ENCODE measurements around the gene KRT20. TPM values are rescaled to one million over a fixed set of nuclear protein-coding genes. Genes with fewer than 3 reads are reported as not detected.

The KRT20 gene
- total and polyA plus RNA-seq, 2 of the 8 experiments (the other 6 are each of a cell fraction or from before 2014, with no cell fraction given) = not detected

DNA sequence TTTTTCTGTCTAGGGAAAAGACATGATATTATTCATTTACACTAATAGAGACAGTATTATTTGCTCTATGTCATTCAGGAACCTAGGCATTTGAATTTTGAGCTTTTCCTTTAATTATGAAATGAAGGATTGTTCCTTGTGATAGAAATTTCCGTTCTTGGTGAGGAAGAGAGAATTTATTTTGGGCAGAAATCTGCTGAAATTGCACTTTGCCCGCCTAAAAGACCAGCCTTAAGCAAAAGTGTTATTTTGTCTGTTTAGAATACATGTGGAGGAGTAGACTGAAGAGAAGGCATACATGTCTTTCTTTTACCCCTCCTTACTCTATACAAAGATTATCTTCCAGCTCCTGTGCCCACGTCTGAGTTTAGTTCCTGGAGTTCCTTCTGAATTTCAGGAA, 45.8 kb downstream of the KRT20 start (continued):
- no peak for TF ChIP-seq CBX8 (IDR thresholded peaks at IDR 0.05; ENCODE audit: borderline replicate concordance, low read depth, low read length)
- TF ChIP-seq KDM5A (IDR thresholded peaks at IDR 0.05; ENCODE audit: low read length) = no peak
- TF ChIP-seq SIX5 (IDR thresholded peaks at IDR 0.05; ENCODE audit: low read depth, low read length) = no peak
